ENCODE measurements around the gene VARS1.

VARS1 gene

GRCh38 chr6:31762878-31763618 is 32.5 kb downstream of the VARS1 start:
- no peak for DNase-seq (ENCODE audit: low read depth)
- no peak for TF ChIP-seq CTCF (conservative IDR thresholded peaks at IDR 0.05; ENCODE audit: control insufficient read depth, insufficient read depth, low read depth, low read length)
- no peak overlapping the region for H3K4me3 ChIP-seq (ENCODE audit: control insufficient read depth, low read depth, low read length)

- no peak for TF ChIP-seq CTCF (conservative IDR thresholded peaks at IDR 0.05; ENCODE audit: control insufficient read depth, insufficient read depth, low read depth, low read length)
- H3K4me3 ChIP-seq (ENCODE audit: control insufficient read depth, low read depth, low read length) = no peak within 1 kb of the TSS
- DNase-seq (ENCODE audit: low read depth) = no peak
Observed at GRCh38 chr6:31762356-31762755, 33.2 kb downstream of the VARS1 start, which contains the start of gene SAPCD1. TSS of gene SAPCD1 (plus strand) at chr6:31762656. CDS start at chr6:31763055, 399 bp downstream.

GRCh38 chr6:31761343-31761742 is 34.2 kb downstream of the VARS1 start:
- no peak overlapping the region for H3K4me3 ChIP-seq (ENCODE audit: control insufficient read depth, low read depth, low read length)
- no peak for DNase-seq (ENCODE audit: low read depth)
- no peak for TF ChIP-seq CTCF (conservative IDR thresholded peaks at IDR 0.05; ENCODE audit: control insufficient read depth, insufficient read depth, low read depth, low read length)

- DNase-seq (ENCODE audit: low read depth) = no peak
- H3K4me3 ChIP-seq (ENCODE audit: control insufficient read depth, low read depth, low read length) = no peak overlapping the region
- TF ChIP-seq CTCF (conservative IDR thresholded peaks at IDR 0.05; ENCODE audit: control insufficient read depth, insufficient read depth, low read depth, low read length) = no peak
Observed at GRCh38 chr6:31760790-31761189, 34.8 kb downstream of the VARS1 start.

GRCh38 chr6:31758281-31758680 is 37.3 kb downstream of the VARS1 start:
- TF ChIP-seq CTCF (conservative IDR thresholded peaks at IDR 0.05; ENCODE audit: control insufficient read depth, insufficient read depth, low read depth, low read length) = no peak

GRCh38 chr6:31752739-31753319 is 42.7 kb downstream of the VARS1 start:
- no peak for TF ChIP-seq CTCF (conservative IDR thresholded peaks at IDR 0.05; ENCODE audit: control insufficient read depth, insufficient read depth, low read depth, low read length)
- peak; percentile 91 for DNase-seq (ENCODE audit: low read depth)
- H3K4me3 ChIP-seq (ENCODE audit: control insufficient read depth, low read depth, low read length) = no peak overlapping the region

More at GRCh38 chr6:31758281-31758680, 37.3 kb downstream of the VARS1 start:
- no peak overlapping the region for H3K4me3 ChIP-seq (ENCODE audit: control insufficient read depth, low read depth, low read length)
- no peak for DNase-seq (ENCODE audit: low read depth)

All from fibroblast of mammary gland (primary cell).